Calu3 (cell line): Measurements from ENCODE around the gene GBX2. TPM values are rescaled to one million over a fixed set of nuclear protein-coding genes. Genes with fewer than 3 reads are reported as not detected.

ENCODE experiments used
- BruUV-seq: library from RNA; stranded (reverse); fragments of 400-500 nt; replicated peaks from 2 replicates; lab custom pipeline; 2021; lab: Mats Ljungman, UMichigan
- CTCF ChIA-PET: fragments of 300-600 bp; sonication (Branson Sonifier 250); formaldehyde crosslinking; loops from one replicate; lab custom pipeline; 2022; ENCODE audit warnings: antibody characterized with exemption; lab: Charles Lee
- DNase-seq: peaks from one replicate; pipeline ENCODE4 v3.0.0; 2022
- H3K27ac Mint-ChIP-seq: one replicate; pipeline ENCODE4 v1.8.0; 2022; ENCODE audit warnings: mixed read lengths; ENCODE audit not compliant: unreplicated experiment
- H3K27me3 Mint-ChIP-seq: one replicate; pipeline ENCODE4 v1.8.0; 2022; ENCODE audit warnings: mixed read lengths; ENCODE audit not compliant: unreplicated experiment
- H3K36me3 Mint-ChIP-seq: one replicate; pipeline ENCODE4 v1.8.0; 2022; ENCODE audit warnings: mild to moderate bottlenecking, moderate library complexity, mixed read lengths; ENCODE audit not compliant: insufficient read depth, unreplicated experiment
- H3K4me1 Mint-ChIP-seq: one replicate; pipeline ENCODE4 v1.8.0; 2022; ENCODE audit warnings: mild to moderate bottlenecking, low read depth, mixed read lengths; ENCODE audit not compliant: unreplicated experiment
- H3K4me3 Mint-ChIP-seq: one replicate; pipeline ENCODE4 v1.8.0; 2022; ENCODE audit warnings: mild to moderate bottlenecking, low read depth, moderate library complexity, mixed read lengths; ENCODE audit not compliant: unreplicated experiment
- H3K9me3 Mint-ChIP-seq: one replicate; pipeline ENCODE4 v1.8.0; 2022; ENCODE audit warnings: low read depth, mixed read lengths; ENCODE audit not compliant: unreplicated experiment
- CTCF ChIP-seq: fragments of 200-600 bp; IDR thresholded peaks from one replicate; pipeline ENCODE4 v1.8.0; 2022; ENCODE audit warnings: antibody characterized with exemption; ENCODE audit not compliant: unreplicated experiment
- intact Hi-C: fragments of 100-400 bp; cut with micrococcal nuclease; formaldehyde crosslinking; loops from one replicate; pipeline ENCODE4 v1.10.0; 2022; ENCODE audit not compliant: unreplicated experiment
- total RNA-seq: library from RNA; stranded (reverse); gene quantifications from 2 replicates; pipeline ENCODE4 v1.2.3, GENCODE V29; 2022

Gene GBX2
- total RNA-seq, 1 experiment from 2014 or later, result 2.4 TPM

DNA sequence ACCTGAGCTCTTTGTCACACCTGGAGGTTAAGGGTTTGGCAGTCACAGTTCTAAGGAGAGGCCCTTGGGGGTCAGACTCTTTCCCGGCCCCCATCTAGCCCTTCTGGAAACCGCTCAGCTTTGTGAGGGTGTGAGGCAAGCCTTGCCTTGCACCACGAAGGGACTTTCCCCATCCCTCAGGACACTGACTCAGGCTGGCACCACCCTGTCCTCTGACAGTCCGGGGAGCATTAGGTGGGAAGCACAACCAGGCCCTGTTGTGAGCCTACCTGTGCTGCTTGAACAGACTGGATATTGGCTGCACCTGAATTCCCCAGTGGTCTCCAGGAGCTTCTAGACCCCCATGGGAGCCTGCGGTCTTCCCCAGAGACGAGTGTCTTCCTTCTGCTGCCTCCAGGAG is 47.0 kb upstream of the GBX2 start:
- H3K4me3 Mint-ChIP-seq, result no peak overlapping the region
- peaks cover 14% of the 10 kb centered on the region for H3K4me1 Mint-ChIP-seq
- H3K27ac Mint-ChIP-seq, result no peak overlapping the region
- H3K9me3 Mint-ChIP-seq, result no peaks in the 10 kb centered on the region
- BruUV-seq, result no TSS peak
- peak; percentile 32 for DNase-seq
- no peak for TF ChIP-seq CTCF
- peaks cover 5% of the 10 kb centered on the region for H3K36me3 Mint-ChIP-seq
- intact Hi-C loops, result no loop called here
- no peaks in the 10 kb centered on the region for H3K27me3 Mint-ChIP-seq
- CTCF ChIA-PET, result interaction anchor here (0.6 to 1.3 kb wide), 2 partner anchors 26 to 69 kb away, joined by 3 read pairs; no protein-coding TSS in a partner anchor

DNA sequence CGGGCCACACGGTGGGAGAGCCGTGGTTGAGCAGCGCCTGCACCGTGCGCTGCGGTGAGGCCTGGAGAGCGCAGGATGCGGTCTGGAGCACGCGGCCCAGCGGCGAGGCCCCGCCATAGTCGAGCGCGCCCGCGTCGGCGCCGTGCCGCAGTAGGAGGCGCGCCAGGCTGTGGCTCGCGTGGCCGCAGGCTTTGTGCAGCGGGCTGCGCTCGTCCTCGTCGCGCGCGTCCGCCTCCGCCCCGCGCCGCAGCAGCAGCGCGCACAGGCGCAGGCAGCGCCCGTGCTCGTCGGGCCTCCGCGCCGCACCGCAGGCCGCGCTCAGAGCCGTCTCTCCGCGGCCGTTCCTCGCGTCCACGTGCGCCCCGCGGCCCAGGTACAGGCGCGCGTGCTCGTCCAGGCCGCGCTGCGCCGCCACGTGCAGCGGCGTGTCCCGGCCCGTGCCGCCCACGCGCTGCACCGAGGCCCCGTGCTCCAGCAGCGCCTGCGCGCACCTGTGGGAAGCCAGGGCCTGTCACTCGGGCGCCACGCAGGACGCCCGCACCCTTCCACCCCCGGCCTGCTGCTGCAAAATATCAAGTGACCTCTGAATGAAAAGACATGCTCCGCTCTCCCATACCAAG is 46.3 kb upstream of the GBX2 start:
- no peak overlapping the region for H3K27ac Mint-ChIP-seq
- intact Hi-C loops, result no loop called here
- H3K36me3 Mint-ChIP-seq, result peaks cover 5% of the 10 kb centered on the region
- no peaks in the 10 kb centered on the region for H3K9me3 Mint-ChIP-seq
- peaks cover 21% of the 10 kb centered on the region for H3K4me1 Mint-ChIP-seq
- DNase-seq, result no peak
- CTCF ChIA-PET, result interaction anchor here (0.6 kb wide), 1 partner anchor 70 kb away, joined by 3 read pairs; no protein-coding TSS in a partner anchor
- no peak overlapping the region for H3K4me3 Mint-ChIP-seq
- no peak for TF ChIP-seq CTCF
- no peaks in the 10 kb centered on the region for H3K27me3 Mint-ChIP-seq
- no TSS peak for BruUV-seq

DNA sequence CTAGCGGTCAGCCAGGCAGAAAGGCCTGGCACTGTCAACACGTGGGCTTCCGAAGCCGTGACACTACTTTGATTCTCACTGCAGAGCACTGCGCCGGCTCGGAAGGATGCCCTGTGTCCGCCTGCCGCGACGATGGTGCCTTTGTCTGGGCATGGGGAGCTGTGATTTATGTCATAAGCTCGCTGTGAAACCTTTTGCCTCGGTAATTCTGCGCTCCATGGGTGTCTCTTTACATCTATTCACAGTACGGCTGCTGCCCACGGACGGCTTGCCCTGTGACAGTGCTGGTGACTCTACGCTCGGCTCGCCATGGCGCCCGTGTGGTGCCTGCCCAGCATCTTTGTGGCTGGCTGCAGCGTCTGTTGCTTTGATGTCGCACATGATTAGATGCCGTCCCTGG is 43.1 kb upstream of the GBX2 start:
- H3K27ac Mint-ChIP-seq, result no peak overlapping the region
- CTCF ChIA-PET, result interaction anchor here (0.6 kb wide), 1 partner anchor 23 kb away, joined by 3 read pairs; no protein-coding TSS in a partner anchor
- H3K9me3 Mint-ChIP-seq, result peaks cover 3% of the 10 kb centered on the region
- H3K36me3 Mint-ChIP-seq, result peaks cover 5% of the 10 kb centered on the region
- H3K4me3 Mint-ChIP-seq, result no peak overlapping the region
- BruUV-seq, result no TSS peak
- intact Hi-C loops, result no loop called here
- H3K27me3 Mint-ChIP-seq, result no peaks in the 10 kb centered on the region
- TF ChIP-seq CTCF, result no peak
- H3K4me1 Mint-ChIP-seq, result peaks cover 24% of the 10 kb centered on the region
- DNase-seq, result no peak

DNA sequence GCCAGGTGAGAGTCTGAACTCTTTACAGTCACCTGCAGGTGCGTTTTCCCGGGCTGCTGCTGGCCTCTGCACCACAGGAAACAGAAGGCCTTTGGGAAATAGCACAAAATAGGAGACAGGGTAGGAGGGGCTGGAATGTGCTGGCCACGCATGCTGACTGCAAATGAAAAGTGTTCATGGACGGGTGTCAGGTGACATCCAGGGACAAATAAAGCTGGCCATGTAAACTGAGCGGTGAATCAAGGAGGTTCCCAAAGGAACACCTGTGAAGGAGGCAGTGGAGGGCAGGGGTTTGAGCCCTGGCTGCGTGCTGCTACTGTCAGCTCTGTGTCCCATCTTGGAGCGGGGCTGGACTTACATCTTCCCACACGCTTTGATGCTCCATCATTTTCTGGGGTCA is 42.4 kb upstream of the GBX2 start:
- intact Hi-C loops, result no loop called here
- no TSS peak for BruUV-seq

More for the DNA sequence above, 42.4 kb upstream of the GBX2 start:
- no peak overlapping the region for H3K4me3 Mint-ChIP-seq
- no peaks in the 10 kb centered on the region for H3K27me3 Mint-ChIP-seq
- CTCF ChIA-PET, result no interaction called here
- no peak for DNase-seq
- H3K36me3 Mint-ChIP-seq, result peaks cover 5% of the 10 kb centered on the region
- H3K27ac Mint-ChIP-seq, result no peak overlapping the region
- peaks cover 17% of the 10 kb centered on the region for H3K4me1 Mint-ChIP-seq
- peaks cover 3% of the 10 kb centered on the region for H3K9me3 Mint-ChIP-seq
- TF ChIP-seq CTCF, result no peak
